GM19438 (cell line): ENCODE data around the gene NTMT1.
A peak's percentile ranks its signal among the peaks of the same experiment; 100 is the strongest.
"Not testable (repeated sequence)": the region's sequence is repeated elsewhere in the genome, so short reads cannot be mapped to it uniquely, and the experiment has no call there.

Experiments used
- ATAC-seq: cut with Tn5 transposase; IDR thresholded peaks from one replicate; pipeline ENCODE4 v1.9.1; 2021; ENCODE audit warnings: low read depth; ENCODE audit not compliant: unreplicated experiment

Gene NTMT1

GRCh38 chr9:129626079-129626624 lies at the start of gene NTMT1:
Gene NTMT1 (plus strand): TSS chr9:129626163. CDS start chr9:129632704, 6,541 bp downstream.
- ATAC-seq = peak; percentile 69

- ATAC-seq = no peak
These were observed 49.1 kb upstream of the NTMT1 start for GRCh38 chr9:129576546-129577543.

- ATAC-seq = no peak
These were observed 46.7 kb upstream of the NTMT1 start for GRCh38 chr9:129579294-129579693.

- ATAC-seq = no peak
These were observed 45.6 kb upstream of the NTMT1 start for GRCh38 chr9:129580211-129580915.

GRCh38 chr9:129581505-129582189 lies 44.3 kb upstream of the NTMT1 start:
- ATAC-seq = no peak

GRCh38 chr9:129582855-129583254 lies 43.1 kb upstream of the NTMT1 start:
- ATAC-seq = no peak

GRCh38 chr9:129583308-129584038 lies 42.5 kb upstream of the NTMT1 start:
- no peak for ATAC-seq

- ATAC-seq = no peak
These were observed 41.8 kb upstream of the NTMT1 start for GRCh38 chr9:129584136-129584535.

- no peak for ATAC-seq
These were observed 40.6 kb upstream of the NTMT1 start for GRCh38 chr9:129585352-129585751.

- no peak for ATAC-seq
These were observed 39.7 kb upstream of the NTMT1 start for GRCh38 chr9:129586245-129586644.

GRCh38 chr9:129586685-129587084 lies 39.3 kb upstream of the NTMT1 start:
- no peak for ATAC-seq

GRCh38 chr9:129587487-129588262 lies 38.3 kb upstream of the NTMT1 start:
- ATAC-seq = no peak

GRCh38 chr9:129590466-129590865 lies 35.5 kb upstream of the NTMT1 start:
- ATAC-seq = no peak

GRCh38 chr9:129591916-129592315 lies 34.0 kb upstream of the NTMT1 start:
- no peak for ATAC-seq

- ATAC-seq = not testable (repeated sequence)
These were observed 33.2 kb upstream of the NTMT1 start for GRCh38 chr9:129592790-129593189.

- ATAC-seq = no peak
These were observed 31.3 kb upstream of the NTMT1 start for GRCh38 chr9:129594632-129595031.

- ATAC-seq = no peak
These were observed 30.6 kb upstream of the NTMT1 start for GRCh38 chr9:129595311-129595741.

GRCh38 chr9:129595903-129596540 lies 29.9 kb upstream of the NTMT1 start:
- ATAC-seq = no peak
